Superior temporal gyrus (tissue), 1 donor: ENCODE data around the gene CYFIP2.

Source experiments
- DNase-seq: peaks from one replicate; pipeline ENCODE4 v3.0.0-alpha.2; 2016; ENCODE audit errors: extremely low spot score

CYFIP2 gene

DNA sequence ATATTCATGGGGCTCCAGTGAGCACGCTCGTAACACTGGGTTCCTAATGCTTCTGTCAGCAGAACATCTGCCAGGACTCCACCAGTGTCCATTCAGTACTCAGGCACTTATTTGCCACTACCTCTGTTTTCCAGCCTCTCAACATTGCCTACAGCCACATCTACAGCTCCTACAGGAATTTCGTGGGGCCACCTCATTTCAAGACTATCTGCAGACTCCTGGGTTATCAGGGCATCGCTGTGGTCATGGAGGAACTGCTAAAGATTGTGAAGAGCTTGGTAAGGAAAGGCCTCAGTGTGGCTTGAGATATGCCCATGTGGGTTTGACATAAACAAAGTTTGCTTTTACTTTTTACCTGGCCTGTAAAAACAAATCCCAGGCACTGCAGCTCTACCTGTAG lies 92.9 kb downstream of the CYFIP2 start:
- no peak for DNase-seq

DNA sequence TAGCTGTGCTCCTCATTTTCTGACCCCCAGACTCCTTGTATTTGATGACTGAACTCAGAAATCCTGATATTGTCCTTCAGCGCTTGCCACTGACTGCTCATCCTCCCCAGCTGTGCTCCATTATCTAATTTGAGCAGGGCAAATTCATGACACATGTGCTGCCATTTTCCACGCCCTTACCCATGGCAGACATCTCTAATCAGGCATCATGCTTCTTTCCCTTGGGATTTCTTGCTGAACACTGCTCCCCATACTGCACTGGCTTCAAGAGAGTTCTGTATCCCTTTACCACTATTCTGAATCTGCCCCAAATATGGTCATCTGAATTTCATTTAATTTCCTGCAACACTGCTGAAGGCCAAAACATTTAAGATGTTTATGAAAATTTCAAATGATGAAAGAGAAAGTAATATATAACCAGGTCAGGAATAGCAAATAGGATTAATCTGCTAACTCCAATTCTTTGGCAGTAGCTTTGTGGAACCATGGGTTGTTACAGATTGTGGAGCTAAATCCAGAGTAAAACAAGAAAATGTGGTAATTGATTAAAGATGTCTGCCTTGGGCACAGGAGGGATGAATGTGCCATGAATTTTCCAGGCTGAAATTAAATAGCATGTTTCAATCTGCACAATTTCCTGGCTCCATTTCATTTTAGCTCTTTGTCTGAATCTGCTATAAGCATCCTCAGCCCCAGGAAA lies 93.6 kb downstream of the CYFIP2 start:
- DNase-seq: no peak

DNA sequence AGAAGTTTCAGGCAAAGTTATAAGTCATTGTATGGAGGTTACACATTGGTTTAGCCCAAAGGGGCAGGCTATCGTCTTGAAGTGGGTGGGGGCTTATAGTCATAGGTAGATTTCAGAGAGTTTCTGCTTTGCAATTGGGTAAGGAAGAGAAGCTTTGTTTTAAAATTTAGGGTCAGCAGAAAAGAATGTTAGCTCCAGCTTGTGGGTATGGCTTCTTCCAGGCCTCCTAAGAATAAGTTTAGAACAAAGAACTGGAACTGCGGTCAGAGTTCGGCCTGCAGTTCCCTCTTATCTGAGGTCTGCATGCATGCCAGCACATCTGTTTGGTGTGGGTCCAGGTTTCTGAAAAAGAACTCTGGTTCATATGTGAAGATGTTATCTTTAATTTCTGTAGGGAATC lies 96.1 kb downstream of the CYFIP2 start:
- no peak for DNase-seq

DNA sequence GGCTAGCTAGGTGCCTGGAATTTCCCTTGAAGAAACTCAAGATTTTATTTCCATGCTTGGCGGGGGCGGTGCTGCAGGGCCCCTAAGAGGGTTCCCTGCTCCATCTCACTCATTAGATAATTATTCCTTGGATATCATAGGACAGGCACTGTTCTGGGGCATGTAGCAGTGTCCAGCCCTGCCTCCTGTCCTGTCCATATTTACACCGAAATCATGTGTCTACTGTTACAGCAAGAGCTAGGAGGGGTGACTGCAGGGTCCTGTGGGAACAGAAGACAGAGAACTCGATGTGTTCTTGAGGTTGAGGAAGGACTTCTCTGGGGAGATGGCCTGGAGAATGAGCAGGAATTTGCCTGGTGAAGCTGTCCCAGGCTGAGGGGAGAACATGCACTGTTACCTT lies 96.6 kb downstream of the CYFIP2 start:
- no peak for DNase-seq

DNA sequence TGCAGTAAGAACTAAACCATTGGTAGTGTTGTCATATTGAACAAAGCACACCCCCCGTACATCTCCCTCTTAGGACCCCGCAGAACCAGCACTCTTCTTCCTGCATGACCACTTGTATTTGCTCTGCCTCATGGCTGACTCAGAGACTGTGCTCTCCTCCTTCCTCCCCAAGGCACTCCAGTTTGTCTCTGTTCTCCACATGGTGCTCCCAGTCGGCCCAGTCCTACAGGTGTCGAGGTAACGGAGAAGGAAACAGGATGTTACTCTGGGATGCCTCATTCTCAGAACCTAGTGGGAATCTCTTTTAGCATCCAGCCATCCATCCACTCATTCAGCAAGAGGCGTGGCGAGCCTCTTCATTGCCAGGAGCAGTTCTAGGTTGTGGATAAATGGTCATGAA lies 97.1 kb downstream of the CYFIP2 start:
- no peak for DNase-seq

DNA sequence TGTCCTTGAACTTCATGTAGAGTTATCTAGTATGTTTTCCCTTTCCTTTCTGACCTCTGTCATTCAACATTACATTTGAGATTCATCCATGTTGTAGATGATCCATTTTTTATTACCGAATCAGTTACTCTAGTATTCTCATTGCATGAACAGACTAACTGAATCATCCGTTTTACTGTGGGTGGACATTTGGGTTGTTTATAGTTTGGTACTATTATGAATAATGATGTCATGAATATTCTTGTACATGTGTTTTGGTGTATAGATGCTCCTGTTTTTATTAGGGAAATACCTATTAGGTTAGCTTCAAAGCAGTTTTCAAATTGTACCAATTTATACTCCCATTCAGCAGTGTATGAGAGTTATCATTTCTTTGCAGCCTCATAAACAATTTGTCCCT lies 99.8 kb downstream of the CYFIP2 start:
- DNase-seq: no peak

DNA sequence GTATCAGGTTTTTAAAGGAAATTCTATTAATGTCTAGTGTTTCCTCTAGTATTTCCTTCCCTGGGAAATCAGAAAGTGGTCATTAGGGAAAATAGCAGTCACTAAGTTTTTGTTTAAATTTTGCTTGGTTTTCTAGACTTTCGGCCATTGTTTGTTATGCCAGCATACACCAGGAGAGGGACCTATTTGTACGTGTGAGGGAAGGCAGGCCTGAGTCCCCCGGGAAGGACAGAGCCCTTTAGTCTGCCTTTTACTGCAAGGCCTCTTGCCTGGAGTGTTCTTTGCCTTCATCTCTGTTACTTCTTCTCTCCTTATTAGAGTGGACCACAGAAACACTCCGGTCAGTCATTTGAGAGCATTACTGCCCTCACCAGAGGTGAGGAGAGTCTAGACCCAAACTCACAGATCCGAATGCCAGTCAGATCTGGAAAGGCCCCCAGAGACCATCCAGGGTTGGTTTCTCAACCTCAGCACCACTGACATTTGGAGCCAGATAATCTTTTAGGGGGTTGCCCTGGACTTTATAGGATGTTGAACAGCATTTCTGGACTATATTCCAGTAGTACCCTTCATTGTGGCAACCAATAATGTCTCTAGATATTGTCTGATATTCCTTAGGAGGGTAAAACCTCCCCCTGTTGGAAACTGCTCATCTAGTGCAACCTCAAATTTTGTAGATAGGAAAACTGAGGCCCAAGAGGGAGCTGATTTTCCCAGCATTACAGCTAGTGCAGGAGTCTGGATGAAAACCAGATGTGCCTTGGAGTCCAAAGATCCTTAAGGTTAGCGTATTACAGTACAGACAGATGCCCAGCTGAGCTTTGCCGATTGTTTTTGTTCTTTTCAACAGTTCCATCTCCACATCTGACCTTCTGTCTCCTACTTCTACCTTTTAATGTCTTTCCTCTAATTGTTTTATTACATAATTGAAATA lies 101.1 kb downstream of the CYFIP2 start:
- DNase-seq: peak; percentile 62

DNA sequence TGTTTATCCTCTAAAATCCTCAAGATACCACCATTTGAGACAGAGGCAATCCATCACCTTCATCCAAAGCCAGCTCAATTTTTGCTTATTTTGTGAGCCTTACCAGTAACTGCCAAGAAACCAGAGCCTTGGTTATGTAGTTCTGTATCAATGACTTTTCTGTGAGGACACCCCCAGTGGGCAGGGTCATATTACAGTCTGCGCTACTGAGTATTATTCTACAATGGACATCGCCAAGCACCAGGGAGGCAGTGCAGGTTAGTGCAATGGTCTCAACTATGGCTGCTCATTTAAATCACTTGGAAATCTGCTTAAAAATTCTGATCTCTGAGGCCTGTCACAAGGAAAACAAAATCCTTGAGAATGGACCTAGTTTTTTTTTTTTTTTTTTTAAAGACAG lies 103.6 kb downstream of the CYFIP2 start:
- DNase-seq: no peak

DNA sequence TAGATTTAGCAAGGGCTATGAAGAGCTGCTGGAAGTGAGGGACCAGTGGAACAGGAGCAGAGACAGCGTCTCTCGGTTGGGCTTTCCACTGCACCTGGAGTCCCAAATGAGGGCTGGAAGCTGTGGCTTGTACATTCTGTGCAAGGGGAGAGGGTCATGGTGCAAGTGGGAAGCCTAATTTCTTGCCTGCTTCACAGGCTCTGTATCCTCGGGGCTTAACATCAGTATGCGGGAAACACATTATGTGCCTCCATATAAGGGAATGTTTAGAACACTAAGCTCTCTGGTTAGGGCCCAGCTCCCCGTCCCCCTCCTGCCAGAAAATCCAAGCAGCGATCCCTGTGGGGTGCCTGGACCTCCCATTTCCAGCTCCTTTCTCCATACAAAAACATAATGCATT lies 105.0 kb downstream of the CYFIP2 start:
- DNase-seq: no peak

DNA sequence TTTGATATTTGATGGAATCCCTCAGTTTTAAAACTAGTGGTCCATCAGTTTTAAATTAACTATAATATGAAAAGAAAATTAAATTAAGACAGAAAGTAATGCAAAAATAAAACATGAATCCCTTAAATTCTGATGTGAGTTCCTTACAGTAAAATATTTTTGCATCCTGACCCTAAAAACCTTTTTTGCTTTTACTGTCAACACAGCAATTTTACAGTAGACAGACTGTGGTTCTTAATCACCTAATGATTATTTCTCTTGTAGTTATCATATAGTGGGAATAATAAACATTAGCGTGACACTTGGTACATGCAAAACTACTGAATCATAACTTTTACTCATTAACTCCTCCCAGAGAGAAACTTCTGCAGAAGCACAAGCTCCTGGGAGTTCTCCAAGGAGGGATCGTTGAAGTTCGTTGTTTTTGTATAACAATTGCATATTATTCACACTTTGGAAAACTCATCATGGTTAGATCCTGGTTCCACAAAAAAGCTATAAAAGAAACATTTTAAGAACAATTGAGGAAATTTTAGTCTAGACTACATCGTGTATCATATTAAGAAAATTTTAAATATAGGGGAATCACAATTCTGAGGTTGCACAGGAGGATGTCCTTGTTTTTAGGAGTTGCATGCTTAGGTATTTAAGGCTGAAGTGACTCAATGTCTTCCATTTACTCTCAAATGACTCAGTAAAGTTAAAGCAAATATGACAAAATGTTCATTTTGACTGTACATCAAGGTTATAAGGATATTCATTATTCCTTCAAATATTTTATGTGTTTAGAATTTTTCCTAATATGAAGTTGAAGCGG lies 105.9 kb downstream of the CYFIP2 start:
- no peak for DNase-seq

DNA sequence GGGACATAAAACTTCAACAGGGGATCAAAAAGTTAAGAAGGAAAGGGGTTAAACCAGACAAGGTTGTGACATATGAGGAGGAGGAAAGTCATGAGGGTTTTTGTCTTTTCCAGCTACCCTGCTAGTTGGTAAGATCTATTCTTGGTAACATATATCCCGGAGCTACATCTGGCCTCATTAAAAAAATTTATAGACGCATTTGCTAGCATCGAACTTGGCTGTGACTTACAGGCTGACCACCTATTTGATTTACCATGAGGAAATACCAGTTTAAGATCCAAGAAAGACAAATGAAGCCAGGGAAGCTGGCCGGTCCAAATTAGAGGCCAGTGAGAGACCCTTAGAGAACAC lies 106.5 kb downstream of the CYFIP2 start:
- DNase-seq: no peak

DNA sequence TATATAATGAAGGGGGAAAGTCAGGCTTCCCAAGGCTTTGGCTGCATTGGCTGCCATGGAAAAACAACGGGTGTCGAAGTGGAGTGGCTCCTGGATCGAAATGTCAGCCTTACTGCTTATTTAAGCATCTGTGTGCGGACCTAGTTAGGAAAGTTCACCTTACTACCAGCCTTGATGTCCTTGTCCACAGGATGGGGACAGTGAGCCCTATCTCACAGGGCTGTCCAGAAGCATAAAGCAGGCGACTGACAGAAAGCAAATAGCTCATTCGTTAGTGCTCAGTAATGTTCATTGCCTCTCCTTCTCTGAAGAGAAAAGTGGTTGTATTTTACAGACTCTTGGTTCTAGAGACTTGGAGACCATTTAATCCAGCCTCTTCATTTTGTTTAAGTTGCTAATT lies 112.6 kb downstream of the CYFIP2 start:
- no peak for DNase-seq

DNA sequence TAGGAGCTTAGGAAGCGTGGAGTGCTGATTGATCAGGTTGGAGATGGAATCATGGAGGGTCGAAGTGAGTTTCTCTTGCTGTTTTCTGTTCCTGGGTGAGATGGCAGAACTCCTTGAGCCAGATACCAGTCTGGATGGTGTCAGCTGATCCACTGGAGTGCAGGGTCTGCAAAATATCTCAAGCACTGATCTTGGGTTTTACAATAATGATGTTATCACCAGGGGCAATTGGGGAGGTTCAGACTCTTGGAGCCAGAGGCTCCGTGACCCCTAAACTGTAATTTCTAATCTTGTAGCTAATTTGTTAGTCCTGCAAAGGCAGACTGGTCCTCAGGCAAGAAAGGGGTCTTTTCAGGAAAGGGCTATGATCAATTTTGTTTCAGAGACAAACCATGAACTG lies 114.1 kb downstream of the CYFIP2 start:
- DNase-seq: no peak

DNA sequence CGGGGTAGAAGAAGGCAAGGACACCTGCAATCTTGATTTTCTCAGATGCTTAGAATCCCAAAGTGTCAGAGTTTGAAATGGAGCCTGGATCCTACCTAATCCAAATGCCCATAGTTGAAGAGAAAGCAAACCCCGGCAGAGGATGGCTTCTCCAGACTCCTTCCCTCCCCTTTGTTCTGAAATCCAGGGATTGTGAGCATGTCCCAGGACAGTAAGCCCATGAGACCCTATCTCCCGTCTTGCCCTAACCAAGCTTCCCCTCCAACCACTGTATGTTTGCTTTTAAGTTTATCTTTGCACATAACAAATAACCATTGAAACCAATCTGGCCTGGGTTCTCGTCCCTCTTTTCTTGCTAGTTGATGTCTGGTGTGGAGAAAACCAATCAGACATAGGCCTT lies 115.8 kb downstream of the CYFIP2 start:
- DNase-seq: no peak

DNA sequence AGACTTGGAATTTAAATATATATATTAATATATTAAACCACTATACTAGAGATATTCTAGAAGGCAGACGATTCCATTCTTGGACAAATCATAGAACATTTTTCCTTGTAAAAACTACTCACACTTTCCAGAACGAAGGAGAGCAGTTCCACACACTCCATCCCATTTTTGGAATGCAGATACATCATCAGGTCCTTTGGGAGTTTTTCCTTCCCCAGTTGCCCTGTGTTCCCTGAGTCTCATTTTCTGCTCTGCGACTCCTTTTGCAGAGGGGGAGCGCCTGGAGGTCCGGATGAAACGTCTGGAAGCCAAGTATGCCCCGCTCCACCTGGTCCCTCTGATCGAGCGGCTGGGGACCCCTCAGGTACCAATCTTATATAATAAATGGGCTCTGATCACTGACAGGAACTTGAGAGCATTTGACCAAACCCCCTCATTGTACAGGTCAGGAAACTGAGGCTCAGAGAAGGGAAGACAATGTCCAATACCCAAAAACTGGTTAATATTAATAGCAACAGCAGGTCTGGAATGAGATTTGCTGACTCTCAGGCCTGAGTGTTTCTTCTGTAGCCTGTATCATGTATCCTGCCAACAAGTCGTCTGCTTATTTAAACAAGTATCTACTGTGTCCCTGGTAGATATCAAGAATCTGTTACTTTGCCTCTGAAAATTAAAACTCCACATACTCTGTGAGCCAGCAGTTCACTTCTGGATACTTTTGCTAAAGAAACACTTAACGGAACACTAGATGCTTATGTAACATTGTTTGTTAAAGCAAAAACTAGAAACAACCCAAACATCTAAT lies 117.3 kb downstream of the CYFIP2 start:
- DNase-seq: no peak

DNA sequence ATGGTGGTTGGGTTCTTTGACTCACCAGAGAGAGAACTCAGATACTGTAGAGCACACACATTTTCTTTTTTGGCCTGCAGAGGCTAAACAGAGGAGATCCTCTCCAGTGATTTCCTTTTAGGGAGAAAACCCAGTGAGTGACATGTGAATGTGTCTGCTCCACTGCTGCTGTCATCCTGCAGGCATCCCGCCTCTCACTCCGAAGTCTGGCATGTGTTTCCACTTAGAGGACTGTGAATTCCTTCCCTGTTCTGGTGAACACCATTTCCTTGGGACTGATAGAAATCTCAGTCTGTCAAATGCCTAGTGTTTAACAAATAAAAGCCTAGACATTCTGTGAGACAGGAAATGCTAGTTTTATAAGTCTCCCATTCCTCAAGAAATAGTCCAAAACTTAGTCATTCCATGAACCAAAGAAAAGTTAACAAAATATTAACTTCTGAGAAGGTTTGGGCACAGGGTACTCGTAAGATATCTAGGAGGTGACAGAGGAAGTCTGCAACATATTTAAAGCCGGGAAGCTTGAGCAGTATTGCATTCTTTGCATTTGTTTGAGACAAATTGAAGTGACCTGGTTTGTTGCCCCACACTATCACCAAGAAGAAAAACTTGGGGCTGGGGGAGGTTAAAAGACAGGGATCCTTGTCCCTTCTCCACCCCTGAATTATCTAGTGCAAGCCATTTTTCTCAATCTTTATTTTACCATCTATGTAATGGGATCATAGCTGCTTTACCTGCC lies 119.2 kb downstream of the CYFIP2 start:
- DNase-seq: peak; percentile 22

DNA sequence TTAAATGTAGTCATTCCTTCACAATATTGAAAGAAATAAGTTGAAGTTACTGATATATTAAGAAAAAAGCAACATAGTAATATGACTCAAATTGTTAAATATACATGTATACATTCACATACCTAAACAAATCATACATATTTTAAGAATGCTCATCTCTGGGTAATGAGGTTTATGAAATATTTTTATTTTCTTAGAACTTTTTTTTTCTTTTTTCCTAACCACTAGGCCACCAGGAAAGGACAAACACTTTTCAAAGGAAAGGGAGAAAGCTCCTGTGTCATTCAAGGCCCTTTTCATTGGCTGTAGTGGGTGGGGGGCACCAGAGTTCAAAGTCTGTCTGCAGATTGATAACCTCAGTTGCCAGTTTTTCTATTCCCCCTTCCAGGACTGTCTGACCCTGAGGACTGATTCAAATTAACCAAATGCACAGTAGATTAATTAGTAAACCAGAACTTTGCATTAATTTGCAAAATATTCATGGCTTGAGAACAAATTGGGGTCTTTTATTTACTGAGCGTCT lies 121.2 kb downstream of the CYFIP2 start:
- DNase-seq: no peak

DNA sequence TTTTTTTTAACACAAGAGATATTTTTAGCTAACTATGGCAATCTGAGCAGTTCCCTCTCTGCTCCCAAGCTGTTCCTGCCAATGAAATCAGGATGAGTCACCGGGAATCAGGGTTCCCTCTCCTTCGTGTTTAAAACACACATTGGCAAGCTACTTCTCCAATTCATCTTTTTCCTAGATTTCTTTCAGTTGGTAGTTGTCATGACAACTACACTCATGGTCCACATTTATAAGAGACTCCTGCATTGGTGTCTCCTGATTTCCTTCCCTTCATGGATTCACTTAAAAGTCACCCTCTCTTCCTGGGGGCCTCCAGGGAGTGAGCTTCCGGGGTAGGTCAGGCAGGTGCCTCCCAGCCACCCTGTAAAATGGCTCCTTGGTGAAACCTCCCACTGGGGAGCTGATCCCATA lies 121.8 kb downstream of the CYFIP2 start:
- peak; percentile 81 for DNase-seq

DNA sequence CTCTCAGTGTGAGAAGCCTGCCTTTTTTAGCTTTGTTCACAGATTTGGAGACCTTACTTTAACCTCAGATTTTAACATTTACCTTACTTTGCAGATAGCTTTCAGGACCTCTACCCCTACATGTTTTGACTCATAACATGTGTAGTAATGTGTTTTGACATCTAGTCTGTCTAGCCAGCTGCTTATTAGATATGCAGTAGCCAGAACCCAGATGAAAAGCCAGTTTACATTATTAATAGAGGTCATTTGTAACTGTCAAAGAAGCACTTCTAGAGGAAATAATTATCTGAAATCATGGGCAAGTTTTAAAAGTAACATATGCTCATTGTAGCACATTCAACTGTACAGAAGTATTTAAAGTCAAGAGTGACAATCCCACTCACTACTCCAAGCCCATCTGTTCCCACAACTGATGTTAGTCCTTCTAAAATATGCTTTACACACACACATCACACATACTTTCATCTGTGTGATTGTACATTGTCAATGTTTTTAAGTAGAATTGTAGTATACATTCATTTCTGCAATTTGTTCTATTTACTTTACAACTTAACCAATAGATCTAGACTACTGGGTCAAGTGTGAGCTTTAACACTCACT lies 122.3 kb downstream of the CYFIP2 start:
- DNase-seq: no peak

DNA sequence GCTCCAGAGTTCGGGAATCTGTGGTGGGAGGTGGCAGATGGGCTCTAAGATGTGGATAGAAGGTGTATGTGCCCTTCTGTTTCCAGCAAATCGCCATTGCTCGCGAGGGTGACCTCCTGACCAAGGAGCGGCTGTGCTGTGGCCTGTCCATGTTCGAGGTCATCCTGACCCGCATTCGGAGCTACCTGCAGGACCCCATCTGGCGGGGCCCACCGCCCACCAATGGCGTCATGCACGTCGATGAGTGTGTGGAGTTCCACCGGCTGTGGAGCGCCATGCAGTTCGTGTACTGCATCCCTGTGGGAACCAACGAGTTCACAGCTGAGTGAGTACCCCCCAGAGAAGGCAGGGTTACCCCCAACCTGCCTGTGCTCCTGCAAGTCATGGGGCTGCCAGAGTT lies 123.2 kb downstream of the CYFIP2 start:
- DNase-seq: no peak
